ENCODE measurements around the gene FAXDC2.

DNA sequence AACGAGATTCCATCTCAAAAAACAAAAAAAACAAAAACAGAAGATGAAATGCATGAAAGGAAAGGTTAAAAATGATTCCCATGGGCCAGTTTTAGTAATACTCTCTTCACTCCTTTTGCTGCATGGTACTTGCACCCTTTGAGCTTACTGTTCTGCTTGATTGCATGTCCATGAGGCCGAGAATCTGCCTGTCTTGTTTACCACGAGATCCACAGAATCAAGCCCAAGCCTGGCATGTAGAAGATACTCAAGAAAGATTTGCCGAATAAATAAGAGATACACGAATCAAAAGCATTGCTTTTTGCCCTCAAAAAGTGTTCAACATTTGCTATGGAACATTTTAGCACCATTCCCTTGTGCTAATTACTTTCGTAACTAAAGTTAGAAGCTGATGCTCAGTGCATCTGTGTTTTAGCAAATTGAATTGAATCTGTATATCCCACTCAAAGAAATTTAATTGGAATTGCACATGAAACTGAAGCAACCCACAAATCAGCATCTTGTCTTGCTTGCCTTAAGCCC lies 1.1 kb downstream of the FAXDC2 start:
- TF ChIP-seq, protein P1, sequence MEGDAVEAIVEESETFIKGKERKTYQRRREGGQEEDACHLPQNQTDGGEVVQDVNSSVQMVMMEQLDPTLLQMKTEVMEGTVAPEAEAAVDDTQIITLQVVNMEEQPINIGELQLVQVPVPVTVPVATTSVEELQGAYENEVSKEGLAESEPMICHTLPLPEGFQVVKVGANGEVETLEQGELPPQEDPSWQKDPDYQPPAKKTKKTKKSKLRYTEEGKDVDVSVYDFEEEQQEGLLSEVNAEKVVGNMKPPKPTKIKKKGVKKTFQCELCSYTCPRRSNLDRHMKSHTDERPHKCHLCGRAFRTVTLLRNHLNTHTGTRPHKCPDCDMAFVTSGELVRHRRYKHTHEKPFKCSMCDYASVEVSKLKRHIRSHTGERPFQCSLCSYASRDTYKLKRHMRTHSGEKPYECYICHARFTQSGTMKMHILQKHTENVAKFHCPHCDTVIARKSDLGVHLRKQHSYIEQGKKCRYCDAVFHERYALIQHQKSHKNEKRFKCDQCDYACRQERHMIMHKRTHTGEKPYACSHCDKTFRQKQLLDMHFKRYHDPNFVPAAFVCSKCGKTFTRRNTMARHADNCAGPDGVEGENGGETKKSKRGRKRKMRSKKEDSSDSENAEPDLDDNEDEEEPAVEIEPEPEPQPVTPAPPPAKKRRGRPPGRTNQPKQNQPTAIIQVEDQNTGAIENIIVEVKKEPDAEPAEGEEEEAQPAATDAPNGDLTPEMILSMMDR (IDR thresholded peaks at IDR 0.05), result no peak
- TF ChIP-seq POLR2A (IDR thresholded peaks at IDR 0.05), result no peak
- TF ChIP-seq EP300 (IDR thresholded peaks at IDR 0.05), result no peak

All from ovary (tissue), 3 donors.